ENCODE measurements around the gene OPCML. TPM values are rescaled to one million over a fixed set of nuclear protein-coding genes. Genes with fewer than 3 reads are reported as not detected.

The OPCML gene
- total RNA-seq, 1 donor from 2014 or later = 2.7 TPM

GRCh38 chr11:132790466-132790865, 741.8 kb downstream of the OPCML start:
- Mint-ChIP-seq H3K27me3 (ENCODE audit: low read depth) (no peaks in the 10 kb centered on the region), H3K27ac (ENCODE audit: unreplicated experiment) (no peak overlapping the region), H3K36me3 (ENCODE audit: low read depth) (no peaks in the 10 kb centered on the region), H3K9me3 (ENCODE audit: low read depth) (no peaks in the 10 kb centered on the region), H3K4me3 (ENCODE audit: unreplicated experiment) (no peak overlapping the region), H3K4me1 (ENCODE audit: low read depth) (no peaks in the 10 kb centered on the region)
- no peak for TF ChIP-seq CTCF (IDR thresholded peaks at IDR 0.05)
- no peak for DNase-seq (ENCODE audit: low spot score)

GRCh38 chr11:132788816-132789325, 743.4 kb downstream of the OPCML start:
- H3K4me3 Mint-ChIP-seq (ENCODE audit: unreplicated experiment) = no peak overlapping the region
- H3K9me3 Mint-ChIP-seq (ENCODE audit: low read depth) = no peaks in the 10 kb centered on the region
- DNase-seq (ENCODE audit: low spot score) = no peak
- no peaks in the 10 kb centered on the region for H3K36me3 Mint-ChIP-seq (ENCODE audit: low read depth)
- H3K27me3 Mint-ChIP-seq (ENCODE audit: low read depth) = no peaks in the 10 kb centered on the region
- no peak for TF ChIP-seq CTCF (IDR thresholded peaks at IDR 0.05)
- H3K4me1 Mint-ChIP-seq (ENCODE audit: low read depth) = peaks cover 2% of the 10 kb centered on the region
- H3K27ac Mint-ChIP-seq (ENCODE audit: unreplicated experiment) = no peak overlapping the region

- Mint-ChIP-seq H3K27me3 (ENCODE audit: low read depth) (no peaks in the 10 kb centered on the region), H3K4me3 (ENCODE audit: unreplicated experiment) (no peak overlapping the region), H3K4me1 (ENCODE audit: low read depth) (peaks cover 2% of the 10 kb centered on the region), H3K36me3 (ENCODE audit: low read depth) (no peaks in the 10 kb centered on the region), H3K9me3 (ENCODE audit: low read depth) (no peaks in the 10 kb centered on the region), H3K27ac (ENCODE audit: unreplicated experiment) (no peak overlapping the region)
- no peak for DNase-seq (ENCODE audit: low spot score)
- no peak for TF ChIP-seq CTCF (IDR thresholded peaks at IDR 0.05)
Measured at GRCh38 chr11:132785878-132786277, 746.4 kb downstream of the OPCML start.

- no peak overlapping the region for H3K4me3 Mint-ChIP-seq (ENCODE audit: unreplicated experiment)
- no peaks in the 10 kb centered on the region for H3K36me3 Mint-ChIP-seq (ENCODE audit: low read depth)
- no peak overlapping the region for H3K27ac Mint-ChIP-seq (ENCODE audit: unreplicated experiment)
- no peaks in the 10 kb centered on the region for H3K27me3 Mint-ChIP-seq (ENCODE audit: low read depth)
- DNase-seq (ENCODE audit: low spot score) = no peak
- no peak for TF ChIP-seq CTCF (IDR thresholded peaks at IDR 0.05)
- H3K4me1 Mint-ChIP-seq (ENCODE audit: low read depth) = peaks cover 10% of the 10 kb centered on the region
- H3K9me3 Mint-ChIP-seq (ENCODE audit: low read depth) = no peaks in the 10 kb centered on the region
Measured at GRCh38 chr11:132784441-132784840, 747.9 kb downstream of the OPCML start.

GRCh38 chr11:132782102-132782501, 750.2 kb downstream of the OPCML start:
- no peak overlapping the region for H3K4me3 Mint-ChIP-seq (ENCODE audit: unreplicated experiment)
- DNase-seq (ENCODE audit: low spot score) = no peak
- H3K27ac Mint-ChIP-seq (ENCODE audit: unreplicated experiment) = no peak overlapping the region
- H3K27me3 Mint-ChIP-seq (ENCODE audit: low read depth) = no peaks in the 10 kb centered on the region
- peaks cover 12% of the 10 kb centered on the region for H3K4me1 Mint-ChIP-seq (ENCODE audit: low read depth)
- TF ChIP-seq CTCF (IDR thresholded peaks at IDR 0.05) = no peak
- H3K36me3 Mint-ChIP-seq (ENCODE audit: low read depth) = no peaks in the 10 kb centered on the region
- H3K9me3 Mint-ChIP-seq (ENCODE audit: low read depth) = no peaks in the 10 kb centered on the region
